IPS-20b (cell line): ENCODE data around the gene MYO10.

ENCODE experiments used
- H3K27ac ChIP-seq: one replicate; pipeline ENCODE4 v1.5.1; 2013; ENCODE audit warnings: low read length
- H3K27me3 ChIP-seq: 2 replicates; pipeline ENCODE4 v1.6.1; 2013; ENCODE audit warnings: mild to moderate bottlenecking, low read length, inconsistent platforms; ENCODE audit not compliant: insufficient read depth
- H3K36me3 ChIP-seq: 2 replicates; pipeline ENCODE4 v1.6.1; 2013; ENCODE audit warnings: low read depth, mild to moderate bottlenecking, inconsistent platforms, low read length, moderate library complexity; ENCODE audit not compliant: insufficient read depth
- H3K4me1 ChIP-seq: 2 replicates; pipeline ENCODE4 v1.6.1; 2013; ENCODE audit warnings: mild to moderate bottlenecking, control low read depth, inconsistent platforms, low read length, moderate library complexity; ENCODE audit not compliant: insufficient read depth
- H3K4me3 ChIP-seq: 2 replicates; pipeline ENCODE4 v1.5.1; 2013; ENCODE audit warnings: mild to moderate bottlenecking, low read length, inconsistent platforms
- H3K9ac ChIP-seq: 2 replicates; pipeline ENCODE4 v1.6.1; 2013; ENCODE audit warnings: low read depth, mild to moderate bottlenecking, inconsistent platforms, low read length, moderate library complexity
- H3K9me3 ChIP-seq: 2 replicates; pipeline ENCODE4 v1.6.1; 2013; ENCODE audit warnings: mild to moderate bottlenecking, low read depth, low read length, inconsistent platforms; ENCODE audit not compliant: insufficient read depth

Gene MYO10

GRCh38 chr5:16936989-16937438 is 926 bp upstream of the MYO10 start:
- H3K36me3 ChIP-seq: no peaks in the 10 kb centered on the region
- peak overlapping the region; percentile 65; the same call in 1 of the 2 replicates for H3K9ac ChIP-seq
- no peak overlapping the region for H3K27ac ChIP-seq
- H3K4me1 ChIP-seq: peaks cover 19% of the 10 kb centered on the region
- H3K27me3 ChIP-seq: peaks cover 66% of the 10 kb centered on the region
- H3K4me3 ChIP-seq: peak overlapping the region; percentile 75
- no peaks in the 10 kb centered on the region for H3K9me3 ChIP-seq

GRCh38 chr5:16935231-16936149 is 598 bp downstream of the MYO10 start:
- peaks cover 22% of the 10 kb centered on the region for H3K4me1 ChIP-seq
- no peak overlapping the region for H3K27ac ChIP-seq
- H3K4me3 ChIP-seq: peak overlapping the region; percentile 87
- H3K27me3 ChIP-seq: peaks cover 67% of the 10 kb centered on the region
- H3K36me3 ChIP-seq: no peaks in the 10 kb centered on the region
- H3K9ac ChIP-seq: peak overlapping the region; percentile 80
- no peaks in the 10 kb centered on the region for H3K9me3 ChIP-seq

- no peak overlapping the region for H3K27ac ChIP-seq
- peaks cover 23% of the 10 kb centered on the region for H3K4me1 ChIP-seq
- peaks cover 64% of the 10 kb centered on the region for H3K27me3 ChIP-seq
- H3K9ac ChIP-seq: peak overlapping the region; percentile 80; the same call in 1 of the 2 replicates
- H3K9me3 ChIP-seq: no peaks in the 10 kb centered on the region
- no peaks in the 10 kb centered on the region for H3K36me3 ChIP-seq
- H3K4me3 ChIP-seq: peak overlapping the region; percentile 87
These were observed 1.4 kb downstream of the MYO10 start for GRCh38 chr5:16934677-16935153.

GRCh38 chr5:16934123-16934522 is 2.0 kb downstream of the MYO10 start:
- Histone ChIP-seq H3K4me3 (peak overlapping the region; percentile 87), H3K9me3 (no peaks in the 10 kb centered on the region), H3K4me1 (peaks cover 23% of the 10 kb centered on the region), H3K36me3 (no peaks in the 10 kb centered on the region), H3K27ac (no peak overlapping the region), H3K27me3 (peaks cover 58% of the 10 kb centered on the region), H3K9ac (no peak overlapping the region)

GRCh38 chr5:16933337-16933736 is 2.8 kb downstream of the MYO10 start:
- no peaks in the 10 kb centered on the region for H3K36me3 ChIP-seq
- peaks cover 23% of the 10 kb centered on the region for H3K4me1 ChIP-seq
- H3K9me3 ChIP-seq: no peaks in the 10 kb centered on the region
- H3K9ac ChIP-seq: no peak overlapping the region
- peaks cover 50% of the 10 kb centered on the region for H3K27me3 ChIP-seq
- peak overlapping the region; percentile 87 for H3K4me3 ChIP-seq
- H3K27ac ChIP-seq: no peak overlapping the region

- H3K27me3 ChIP-seq: peaks cover 41% of the 10 kb centered on the region
- no peak overlapping the region for H3K9ac ChIP-seq
- H3K4me1 ChIP-seq: peaks cover 23% of the 10 kb centered on the region
- no peak overlapping the region for H3K27ac ChIP-seq
- no peak overlapping the region for H3K4me3 ChIP-seq
- no peaks in the 10 kb centered on the region for H3K9me3 ChIP-seq
- no peaks in the 10 kb centered on the region for H3K36me3 ChIP-seq
These were observed 3.7 kb downstream of the MYO10 start for GRCh38 chr5:16932401-16932800.

GRCh38 chr5:16931334-16932110 is 4.6 kb downstream of the MYO10 start:
- H3K4me3 ChIP-seq: no peak overlapping the region
- H3K27ac ChIP-seq: no peak overlapping the region
- no peaks in the 10 kb centered on the region for H3K36me3 ChIP-seq
- H3K27me3 ChIP-seq: peaks cover 32% of the 10 kb centered on the region
- H3K9me3 ChIP-seq: no peaks in the 10 kb centered on the region
- peaks cover 17% of the 10 kb centered on the region for H3K4me1 ChIP-seq
- no peak overlapping the region for H3K9ac ChIP-seq

GRCh38 chr5:16930496-16930895 is 5.6 kb downstream of the MYO10 start:
- Histone ChIP-seq H3K27me3 (peaks cover 27% of the 10 kb centered on the region), H3K9ac (no peak overlapping the region), H3K27ac (no peak overlapping the region), H3K36me3 (no peaks in the 10 kb centered on the region), H3K9me3 (no peaks in the 10 kb centered on the region), H3K4me1 (peaks cover 17% of the 10 kb centered on the region), H3K4me3 (no peak overlapping the region)

GRCh38 chr5:16929831-16930230 is 6.3 kb downstream of the MYO10 start:
- Histone ChIP-seq H3K9me3 (no peaks in the 10 kb centered on the region), H3K9ac (no peak overlapping the region)

GRCh38 chr5:16929347-16929746 is 6.7 kb downstream of the MYO10 start:
- H3K9me3 ChIP-seq: no peaks in the 10 kb centered on the region
- no peaks in the 10 kb centered on the region for H3K36me3 ChIP-seq
- no peak overlapping the region for H3K9ac ChIP-seq
- H3K4me1 ChIP-seq: peaks cover 16% of the 10 kb centered on the region
- H3K27me3 ChIP-seq: peaks cover 16% of the 10 kb centered on the region
- H3K27ac ChIP-seq: no peak overlapping the region
- H3K4me3 ChIP-seq: no peak overlapping the region

More at GRCh38 chr5:16929831-16930230, 6.3 kb downstream of the MYO10 start:
- Histone ChIP-seq H3K4me1 (peaks cover 17% of the 10 kb centered on the region), H3K4me3 (no peak overlapping the region), H3K36me3 (no peaks in the 10 kb centered on the region), H3K27ac (no peak overlapping the region), H3K27me3 (peaks cover 21% of the 10 kb centered on the region)

GRCh38 chr5:16927613-16928012 is 8.5 kb downstream of the MYO10 start:
- H3K9me3 ChIP-seq: no peaks in the 10 kb centered on the region
- no peaks in the 10 kb centered on the region for H3K36me3 ChIP-seq
- peaks cover 4% of the 10 kb centered on the region; the same call in 1 of the 2 replicates for H3K27me3 ChIP-seq
- H3K9ac ChIP-seq: no peak overlapping the region
- H3K4me3 ChIP-seq: no peak overlapping the region
- no peak overlapping the region for H3K27ac ChIP-seq
- 0 out of 2 replicates have a peak, but pooled peaks cover 3% of the 10 kb centered on the region for H3K4me1 ChIP-seq
